Measurements from ENCODE around the gene TCP11L1. TPM values are rescaled to one million over a fixed set of nuclear protein-coding genes. Genes with fewer than 3 reads are reported as not detected.

Gene TCP11L1
- total RNA-seq, 1 experiment from 2014 or later = 16.8 TPM

DNA sequence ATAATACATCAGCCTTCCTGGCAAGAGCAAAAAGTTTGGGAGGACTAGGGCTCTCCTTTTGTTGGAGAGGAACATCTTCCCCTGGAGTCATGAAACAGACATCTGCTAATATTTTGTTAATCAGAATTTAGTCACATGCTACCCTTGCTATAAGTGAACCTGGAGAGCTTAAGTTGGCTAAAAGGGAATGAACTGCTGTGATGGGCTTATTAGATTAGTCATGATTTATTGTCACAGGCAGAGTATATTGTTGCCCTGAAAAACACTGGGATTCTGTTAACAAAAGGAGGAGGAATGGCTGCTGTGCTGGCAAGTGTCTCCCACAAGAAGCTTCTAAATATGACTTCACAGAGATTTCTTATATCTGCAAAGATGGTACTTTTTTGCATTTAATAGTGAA lies 16.0 kb downstream of the TCP11L1 start:
- H3K27ac Mint-ChIP-seq = no peak overlapping the region
- H3K27me3 Mint-ChIP-seq (ENCODE audit: low read depth) = no peaks in the 10 kb centered on the region
- TF ChIP-seq STAT6 (CRISPR knock-in tag; conservative IDR thresholded peaks at IDR 0.05; ENCODE audit: low read depth) (no peak), HMGA2 (CRISPR knock-in tag; IDR thresholded peaks at IDR 0.05) (no peak), NFYB (CRISPR knock-in tag; conservative IDR thresholded peaks at IDR 0.05; ENCODE audit: low read depth) (no peak)
- peaks cover 26% of the 10 kb centered on the region for H3K36me3 Mint-ChIP-seq
- H3K9me3 Mint-ChIP-seq = no peaks in the 10 kb centered on the region
- DNase-seq (ENCODE audit: low spot score) (no peak), ATAC-seq (no peak)
- CTCF ChIA-PET = interaction anchor here (1.1 kb wide), 1 partner anchor 11 kb away, joined by 6 read pairs; no protein-coding TSS in a partner anchor
- H3K4me3 Mint-ChIP-seq = no peak overlapping the region
- POLR2A ChIA-PET = no interaction called here
- peaks cover 17% of the 10 kb centered on the region for H3K4me1 Mint-ChIP-seq

DNA sequence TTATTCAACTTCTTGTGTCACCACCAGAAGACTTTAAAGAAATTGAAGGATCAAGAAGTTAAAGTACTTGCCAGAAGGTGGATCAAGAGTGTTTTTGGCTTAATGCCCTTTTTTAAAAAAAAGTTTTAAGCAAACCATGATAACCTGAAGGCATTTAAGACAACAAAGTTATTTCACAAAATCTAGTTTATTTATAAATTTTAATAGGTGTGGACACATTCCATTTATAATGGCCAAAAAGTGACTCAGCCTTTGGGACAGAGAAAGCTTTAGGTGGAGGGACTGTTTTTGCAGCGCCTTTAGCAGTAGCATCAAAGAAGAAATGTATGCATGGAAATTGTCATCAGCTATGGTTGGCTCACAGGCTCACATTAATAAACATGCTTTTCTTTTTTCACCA lies 17.9 kb downstream of the TCP11L1 start:
- DNase-seq (ENCODE audit: low spot score) = no peak
- no peak for ATAC-seq
- H3K36me3 Mint-ChIP-seq = peaks cover 30% of the 10 kb centered on the region
- H3K4me1 Mint-ChIP-seq = peaks cover 20% of the 10 kb centered on the region
- H3K9me3 Mint-ChIP-seq = no peaks in the 10 kb centered on the region
- peak overlapping the region; percentile 81; the same call in 1 of the 2 replicates for H3K27ac Mint-ChIP-seq
- no peak overlapping the region for H3K4me3 Mint-ChIP-seq
- TF ChIP-seq RORB (CRISPR knock-in tag; IDR thresholded peaks at IDR 0.05) = no peak
- no peak for TF ChIP-seq MXD4 (CRISPR knock-in tag; IDR thresholded peaks at IDR 0.05; ENCODE audit: borderline replicate concordance)
- no peak for TF ChIP-seq AR (CRISPR knock-in tag; IDR thresholded peaks at IDR 0.05)
- TF ChIP-seq SP1 (CRISPR knock-in tag; conservative IDR thresholded peaks at IDR 0.05) = no peak
- TF ChIP-seq KAT7 (CRISPR knock-in tag; IDR thresholded peaks at IDR 0.05; ENCODE audit: borderline replicate concordance) = no peak
- no peak for TF ChIP-seq CREM (CRISPR knock-in tag; IDR thresholded peaks at IDR 0.05)
- TF ChIP-seq EMX1 (CRISPR knock-in tag; IDR thresholded peaks at IDR 0.05) = no peak
- no peak for TF ChIP-seq ZNF138 (CRISPR knock-in tag; conservative IDR thresholded peaks at IDR 0.05)
- no peak for TF ChIP-seq PRRX2 (CRISPR knock-in tag; IDR thresholded peaks at IDR 0.05)
- TF ChIP-seq IRF2 (CRISPR knock-in tag; IDR thresholded peaks at IDR 0.05; ENCODE audit: borderline replicate concordance, low read depth) = no peak
- CTCF ChIA-PET = interaction anchor here (1.0 kb wide), 1 partner anchor 8 kb away, joined by 5 read pairs; no protein-coding TSS in a partner anchor
- H3K27me3 Mint-ChIP-seq (ENCODE audit: low read depth) = no peaks in the 10 kb centered on the region
- POLR2A ChIA-PET = no interaction called here

- POLR2A ChIA-PET = interaction anchor here (0.6 kb wide), 1 partner anchor 45 kb away, joined by 4 read pairs; no protein-coding TSS in a partner anchor
- DNase-seq (ENCODE audit: low spot score) (no peak), ATAC-seq (peak; percentile 22; the same call in 1 of the 2 replicates)
- TF ChIP-seq GABPB1 (CRISPR knock-in tag; IDR thresholded peaks at IDR 0.05) (no peak), ESRRA (CRISPR knock-in tag; IDR thresholded peaks at IDR 0.05; ENCODE audit: borderline replicate concordance) (no peak)
- Mint-ChIP-seq H3K27me3 (ENCODE audit: low read depth) (no peaks in the 10 kb centered on the region), H3K4me1 (peaks cover 31% of the 10 kb centered on the region), H3K36me3 (peaks cover 39% of the 10 kb centered on the region), H3K9me3 (no peaks in the 10 kb centered on the region), H3K27ac (peak overlapping the region; percentile 66), H3K4me3 (no peak overlapping the region)
- CTCF ChIA-PET = no interaction called here
Measured at GRCh38 chr11:33059331-33060007, 20.1 kb downstream of the TCP11L1 start.

Measured in WTC11 (cell line).